ENCODE measurements around the gene PSMA8. TPM values are rescaled to one million over a fixed set of nuclear protein-coding genes. Genes with fewer than 3 reads are reported as not detected.

The PSMA8 gene
- total and polyA plus RNA-seq, 2 of the 13 experiments (the other 11 are each of a cell fraction or from before 2014, with no cell fraction given) = not detected

DNA sequence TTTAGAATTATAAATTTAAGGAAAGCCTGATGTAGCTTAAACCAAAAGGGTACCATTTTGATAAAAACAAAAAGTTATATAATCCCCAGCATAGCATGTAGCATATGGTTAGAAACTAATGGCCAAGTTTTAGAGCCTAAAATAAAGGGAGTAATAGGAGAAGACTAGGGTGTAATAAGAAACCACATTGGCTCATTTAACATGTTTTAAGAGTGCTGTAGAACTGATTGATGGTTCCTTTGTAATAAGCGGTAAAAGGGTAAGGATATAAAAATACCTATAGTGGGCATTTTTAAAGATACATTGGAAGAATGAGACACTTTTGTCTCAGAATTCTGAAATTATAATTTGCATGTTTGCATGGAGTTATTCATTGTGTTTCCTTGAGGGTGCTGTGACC, 1.9 kb downstream of the PSMA8 start:
- H3K27ac ChIP-seq (ENCODE audit: extremely low read length, insufficient read depth, low read length) = no peak overlapping the region
- no peak overlapping the region for H2AFZ ChIP-seq (ENCODE audit: low read length)
- 97% methylated on average over 1 of the region's 1 CpG for WGBS (ENCODE audit: low lambda C conversion rate)
- no peak for ATAC-seq
- ChIA-PET POLR2A (no interaction called here), CTCF (ENCODE audit: low intra/inter-chr PET ratio, low total read pairs) (no interaction called here)
- no peaks in the 10 kb centered on the region for H3K9me3 ChIP-seq (ENCODE audit: low read length)
- in situ Hi-C loops (cut with HindIII; ENCODE audit: extremely low pct_ligation_motif_present, low pct_unique_long_range_greater_than_20kb) (no loop called here), intact Hi-C loops (cut with micrococcal nuclease; ENCODE audit: unreplicated experiment) (no loop called here)
- no peak for DNase-seq (ENCODE audit: low spot score)
- no peaks in the 10 kb centered on the region for H3K79me2 ChIP-seq (ENCODE audit: insufficient read depth, low read length)
- BruUV-seq (replicated peaks) = no TSS peak
- no peak for FAIRE-seq
- H3K36me3 ChIP-seq (replicated peaks in 1 of 2; ENCODE audit: control insufficient read depth in 1 of 2, insufficient read depth in 2 of 2, low read length in 2 of 2) = no peaks in the 10 kb centered on the region
- H3K4me3 ChIP-seq (replicated peaks in 1 of 3; ENCODE audit: insufficient read depth in 1 of 3, low read depth in 2 of 3, low read length in 3 of 3) = no peak overlapping the region
- H4K20me1 ChIP-seq (ENCODE audit: insufficient read depth, low read length) = no peaks in the 10 kb centered on the region
- peaks cover 0 to 2% of the 10 kb centered on the region in 2 experiments; a peak in 1 of 5 replicates for H3K27me3 ChIP-seq (ENCODE audit: control insufficient read depth in 1 of 2, insufficient read depth in 2 of 2, low read length in 2 of 2)
- no peaks in the 10 kb centered on the region for H3K4me1 ChIP-seq (ENCODE audit: insufficient read depth, low read length)
- H3K9ac ChIP-seq (ENCODE audit: insufficient read depth, low read depth, low read length) = no peak overlapping the region
- no peak overlapping the region for H3K4me2 ChIP-seq (ENCODE audit: low read depth, low read length)
- no peak for TF ChIP-seq ZNF841 (CRISPR knock-in tag; IDR thresholded peaks at IDR 0.05; ENCODE audit: borderline replicate concordance)
- TF ChIP-seq SYNCRIP (IDR thresholded peaks at IDR 0.05; ENCODE audit: insufficient read depth, low read depth, low read length) = no peak
- TF ChIP-seq, protein P1, sequence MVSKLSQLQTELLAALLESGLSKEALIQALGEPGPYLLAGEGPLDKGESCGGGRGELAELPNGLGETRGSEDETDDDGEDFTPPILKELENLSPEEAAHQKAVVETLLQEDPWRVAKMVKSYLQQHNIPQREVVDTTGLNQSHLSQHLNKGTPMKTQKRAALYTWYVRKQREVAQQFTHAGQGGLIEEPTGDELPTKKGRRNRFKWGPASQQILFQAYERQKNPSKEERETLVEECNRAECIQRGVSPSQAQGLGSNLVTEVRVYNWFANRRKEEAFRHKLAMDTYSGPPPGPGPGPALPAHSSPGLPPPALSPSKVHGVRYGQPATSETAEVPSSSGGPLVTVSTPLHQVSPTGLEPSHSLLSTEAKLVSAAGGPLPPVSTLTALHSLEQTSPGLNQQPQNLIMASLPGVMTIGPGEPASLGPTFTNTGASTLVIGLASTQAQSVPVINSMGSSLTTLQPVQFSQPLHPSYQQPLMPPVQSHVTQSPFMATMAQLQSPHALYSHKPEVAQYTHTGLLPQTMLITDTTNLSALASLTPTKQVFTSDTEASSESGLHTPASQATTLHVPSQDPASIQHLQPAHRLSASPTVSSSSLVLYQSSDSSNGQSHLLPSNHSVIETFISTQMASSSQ (IDR thresholded peaks at IDR 0.05; ENCODE audit: low read depth) = no peak
- TF ChIP-seq, protein P1 (CRISPR knock-in tag; IDR thresholded peaks at IDR 0.05; ENCODE audit: borderline replicate concordance) = no peak
- TF ChIP-seq ZNF772 (CRISPR knock-in tag; IDR thresholded peaks at IDR 0.05) = no peak
- TF ChIP-seq, protein P2, sequence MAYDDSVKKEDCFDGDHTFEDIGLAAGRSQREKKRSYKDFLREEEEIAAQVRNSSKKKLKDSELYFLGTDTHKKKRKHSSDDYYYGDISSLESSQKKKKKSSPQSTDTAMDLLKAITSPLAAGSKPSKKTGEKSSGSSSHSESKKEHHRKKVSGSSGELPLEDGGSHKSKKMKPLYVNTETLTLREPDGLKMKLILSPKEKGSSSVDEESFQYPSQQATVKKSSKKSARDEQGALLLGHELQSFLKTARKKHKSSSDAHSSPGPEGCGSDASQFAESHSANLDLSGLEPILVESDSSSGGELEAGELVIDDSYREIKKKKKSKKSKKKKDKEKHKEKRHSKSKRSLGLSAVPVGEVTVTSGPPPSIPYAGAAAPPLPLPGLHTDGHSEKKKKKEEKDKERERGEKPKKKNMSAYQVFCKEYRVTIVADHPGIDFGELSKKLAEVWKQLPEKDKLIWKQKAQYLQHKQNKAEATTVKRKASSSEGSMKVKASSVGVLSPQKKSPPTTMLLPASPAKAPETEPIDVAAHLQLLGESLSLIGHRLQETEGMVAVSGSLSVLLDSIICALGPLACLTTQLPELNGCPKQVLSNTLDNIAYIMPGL (CRISPR knock-in tag; IDR thresholded peaks at IDR 0.05; ENCODE audit: borderline replicate concordance in 1 of 2, low read depth in 1 of 2) = no peak
- TF ChIP-seq STAT5B (CRISPR knock-in tag; IDR thresholded peaks at IDR 0.05) = no peak
- TF ChIP-seq ZEB1 (IDR thresholded peaks at IDR 0.05; ENCODE audit: insufficient replicate concordance, low read depth) = no peak
- no peak for TF ChIP-seq NFE2L1 (CRISPR knock-in tag; IDR thresholded peaks at IDR 0.05; ENCODE audit: borderline replicate concordance)
- no peak for TF ChIP-seq U2AF2 (IDR thresholded peaks at IDR 0.05; ENCODE audit: low read depth, low read length)
- TF ChIP-seq ZNF101 (CRISPR knock-in tag; IDR thresholded peaks at IDR 0.05; ENCODE audit: borderline replicate concordance, low read depth) = no peak
- TF ChIP-seq ZNF160 (CRISPR knock-in tag; IDR thresholded peaks at IDR 0.05) = no peak
- TF ChIP-seq, protein P3, sequence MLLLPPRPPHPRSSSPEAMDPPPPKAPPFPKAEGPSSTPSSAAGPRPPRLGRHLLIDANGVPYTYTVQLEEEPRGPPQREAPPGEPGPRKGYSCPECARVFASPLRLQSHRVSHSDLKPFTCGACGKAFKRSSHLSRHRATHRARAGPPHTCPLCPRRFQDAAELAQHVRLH (CRISPR knock-in tag; IDR thresholded peaks at IDR 0.05; ENCODE audit: borderline replicate concordance, low read depth) = no peak
- TF ChIP-seq, protein P4, sequence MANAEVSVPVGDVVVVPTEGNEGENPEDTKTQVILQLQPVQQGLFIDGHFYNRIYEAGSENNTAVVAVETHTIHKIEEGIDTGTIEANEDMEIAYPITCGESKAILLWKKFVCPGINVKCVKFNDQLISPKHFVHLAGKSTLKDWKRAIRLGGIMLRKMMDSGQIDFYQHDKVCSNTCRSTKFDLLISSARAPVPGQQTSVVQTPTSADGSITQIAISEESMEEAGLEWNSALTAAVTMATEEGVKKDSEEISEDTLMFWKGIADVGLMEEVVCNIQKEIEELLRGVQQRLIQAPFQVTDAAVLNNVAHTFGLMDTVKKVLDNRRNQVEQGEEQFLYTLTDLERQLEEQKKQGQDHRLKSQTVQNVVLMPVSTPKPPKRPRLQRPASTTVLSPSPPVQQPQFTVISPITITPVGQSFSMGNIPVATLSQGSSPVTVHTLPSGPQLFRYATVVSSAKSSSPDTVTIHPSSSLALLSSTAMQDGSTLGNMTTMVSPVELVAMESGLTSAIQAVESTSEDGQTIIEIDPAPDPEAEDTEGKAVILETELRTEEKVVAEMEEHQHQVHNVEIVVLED (CRISPR knock-in tag; IDR thresholded peaks at IDR 0.05; ENCODE audit: borderline replicate concordance) = no peak
- TF ChIP-seq, protein P5, sequence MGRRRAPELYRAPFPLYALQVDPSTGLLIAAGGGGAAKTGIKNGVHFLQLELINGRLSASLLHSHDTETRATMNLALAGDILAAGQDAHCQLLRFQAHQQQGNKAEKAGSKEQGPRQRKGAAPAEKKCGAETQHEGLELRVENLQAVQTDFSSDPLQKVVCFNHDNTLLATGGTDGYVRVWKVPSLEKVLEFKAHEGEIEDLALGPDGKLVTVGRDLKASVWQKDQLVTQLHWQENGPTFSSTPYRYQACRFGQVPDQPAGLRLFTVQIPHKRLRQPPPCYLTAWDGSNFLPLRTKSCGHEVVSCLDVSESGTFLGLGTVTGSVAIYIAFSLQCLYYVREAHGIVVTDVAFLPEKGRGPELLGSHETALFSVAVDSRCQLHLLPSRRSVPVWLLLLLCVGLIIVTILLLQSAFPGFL (CRISPR knock-in tag; IDR thresholded peaks at IDR 0.05) = no peak

Data from HepG2 (cell line).